OCI-LY7 (cell line): ENCODE data around the gene CD247.

Source experiments
- EZH2phosphoT487 ChIP-seq: fragments of 200-600 bp; sonication (generic); IDR thresholded peaks from 2 replicates; pipeline ENCODE4 v1.6.1; 2018; ENCODE audit warnings: low read depth, borderline replicate concordance, mild to moderate bottlenecking, mixed run types, antibody characterized with exemption, low read length, moderate library complexity, mixed read lengths
- TF ChIP-seq, protein P1 (sequence below): fragments of 200-600 bp; sonication (generic); conservative IDR thresholded peaks from 2 replicates; pipeline ENCODE4 v1.5.1; 2014; ENCODE audit warnings: mild to moderate bottlenecking, antibody characterized with exemption, low read length, moderate library complexity, mixed read lengths

- TF ChIP-seq, protein P1, sequence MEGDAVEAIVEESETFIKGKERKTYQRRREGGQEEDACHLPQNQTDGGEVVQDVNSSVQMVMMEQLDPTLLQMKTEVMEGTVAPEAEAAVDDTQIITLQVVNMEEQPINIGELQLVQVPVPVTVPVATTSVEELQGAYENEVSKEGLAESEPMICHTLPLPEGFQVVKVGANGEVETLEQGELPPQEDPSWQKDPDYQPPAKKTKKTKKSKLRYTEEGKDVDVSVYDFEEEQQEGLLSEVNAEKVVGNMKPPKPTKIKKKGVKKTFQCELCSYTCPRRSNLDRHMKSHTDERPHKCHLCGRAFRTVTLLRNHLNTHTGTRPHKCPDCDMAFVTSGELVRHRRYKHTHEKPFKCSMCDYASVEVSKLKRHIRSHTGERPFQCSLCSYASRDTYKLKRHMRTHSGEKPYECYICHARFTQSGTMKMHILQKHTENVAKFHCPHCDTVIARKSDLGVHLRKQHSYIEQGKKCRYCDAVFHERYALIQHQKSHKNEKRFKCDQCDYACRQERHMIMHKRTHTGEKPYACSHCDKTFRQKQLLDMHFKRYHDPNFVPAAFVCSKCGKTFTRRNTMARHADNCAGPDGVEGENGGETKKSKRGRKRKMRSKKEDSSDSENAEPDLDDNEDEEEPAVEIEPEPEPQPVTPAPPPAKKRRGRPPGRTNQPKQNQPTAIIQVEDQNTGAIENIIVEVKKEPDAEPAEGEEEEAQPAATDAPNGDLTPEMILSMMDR = no peak
- no peak for TF ChIP-seq EZH2phosphoT487
These were observed 88.0 kb downstream of the CD247 start for GRCh38 chr1:167430134-167430848.
